HG03064 (cell line): ENCODE data around the gene MTHFS.

Source experiments
- ATAC-seq: cut with Tn5 transposase; IDR thresholded peaks from one replicate; pipeline ENCODE4 v1.9.1; 2021; ENCODE audit warnings: low read depth; ENCODE audit not compliant: unreplicated experiment

MTHFS gene

DNA sequence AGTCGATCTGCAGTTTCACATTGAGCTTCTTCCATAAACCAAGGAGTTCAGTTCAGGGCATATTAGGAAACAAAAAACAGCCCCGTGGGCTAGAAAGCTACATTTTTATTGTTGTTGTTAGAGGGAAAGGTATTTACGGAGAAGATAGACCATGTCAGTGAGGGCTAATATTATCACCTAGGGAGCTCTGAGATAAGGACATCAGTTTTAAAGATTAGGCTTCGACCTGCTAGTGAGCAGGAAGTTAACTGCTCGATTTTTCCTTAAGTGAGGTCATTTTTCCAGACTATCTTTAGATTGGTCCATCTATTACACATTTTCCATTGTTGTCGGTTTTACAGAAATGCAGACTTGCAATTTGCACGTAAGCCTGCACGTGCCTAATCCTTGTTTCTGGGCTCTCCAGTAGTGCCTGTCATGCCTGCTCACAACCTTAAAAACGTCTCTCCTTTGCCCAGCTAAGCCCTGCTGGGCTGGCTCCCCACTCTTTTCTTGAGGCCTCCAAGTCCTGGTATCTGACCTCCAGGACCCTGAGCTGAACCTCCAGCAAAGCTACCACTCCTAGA is 72.6 kb downstream of the MTHFS start:
- no peak for ATAC-seq

DNA sequence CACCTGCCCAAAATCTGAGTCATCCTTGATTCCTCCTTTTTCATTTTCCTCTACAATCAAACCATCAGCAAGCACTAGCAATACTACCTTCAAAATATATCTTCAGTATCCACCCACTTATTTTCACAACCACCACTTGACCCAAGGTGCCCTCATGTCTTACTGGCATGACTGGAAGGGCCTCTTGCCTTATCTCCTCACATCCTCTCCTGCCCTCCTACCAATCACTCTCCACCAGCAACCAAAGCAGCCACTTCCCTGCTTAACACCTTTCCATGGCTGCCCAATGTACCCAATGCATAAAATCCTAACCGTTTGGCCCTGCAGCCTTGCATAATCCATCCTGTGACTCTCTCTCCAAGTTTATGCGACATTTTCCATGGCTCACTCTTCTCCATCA is 76.0 kb downstream of the MTHFS start:
- no peak for ATAC-seq

DNA sequence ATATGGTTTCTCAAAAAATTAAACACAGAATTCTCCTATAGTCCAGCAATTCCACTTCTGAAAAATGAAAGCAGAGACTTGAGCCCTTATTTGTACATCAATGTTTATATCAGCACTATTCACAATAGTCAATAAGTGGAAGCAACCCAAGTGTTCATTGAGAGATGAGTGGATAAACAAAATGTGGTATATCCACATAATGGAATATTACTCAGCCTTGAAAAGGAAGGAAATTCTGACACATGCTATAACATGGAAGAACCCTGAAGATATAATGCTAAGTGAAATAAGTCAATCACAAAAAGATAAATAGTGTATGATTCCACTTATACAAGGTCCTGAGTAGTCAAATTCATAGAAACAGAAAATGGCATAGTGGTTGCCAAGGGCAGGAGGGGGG is 76.6 kb downstream of the MTHFS start:
- no peak for ATAC-seq

DNA sequence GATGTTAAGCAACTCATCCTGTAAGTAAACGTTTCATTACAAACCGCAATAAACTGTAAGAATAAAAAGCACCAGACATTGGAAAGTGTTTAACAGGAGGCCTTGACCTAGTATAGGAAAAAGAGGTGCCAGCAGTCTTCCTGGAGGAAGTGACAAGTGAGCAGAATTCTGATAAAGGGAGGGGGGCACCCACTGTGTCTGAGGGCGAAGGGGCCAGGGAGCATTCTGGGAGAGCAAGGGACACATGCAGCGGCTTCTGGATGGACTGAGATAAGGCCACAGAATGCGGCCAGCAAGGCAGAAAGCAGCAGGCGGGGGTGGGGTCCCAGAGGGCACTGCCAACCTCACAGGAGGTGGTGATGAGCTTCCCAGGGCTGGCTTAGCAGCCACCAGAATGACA is 80.2 kb downstream of the MTHFS start:
- ATAC-seq, result no peak

DNA sequence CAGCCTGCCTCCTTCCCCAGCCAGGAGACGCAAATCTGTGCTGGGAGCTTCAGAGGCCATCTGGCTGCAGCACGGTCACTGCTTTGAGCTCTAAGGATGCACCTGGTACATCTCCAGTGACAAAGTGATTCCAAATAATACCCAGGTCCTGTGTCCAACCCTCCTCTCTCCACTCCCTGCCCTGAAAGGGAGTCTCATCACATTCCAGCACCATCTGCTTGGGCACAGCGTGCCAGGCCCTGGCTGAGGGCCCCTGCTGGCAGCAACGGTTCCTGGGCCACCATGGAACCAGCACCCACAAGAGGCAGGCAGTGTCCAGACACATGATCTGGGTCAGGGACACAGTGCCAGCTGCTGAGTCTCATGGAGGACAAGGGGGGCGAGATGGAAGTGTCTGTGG is 81.3 kb downstream of the MTHFS start:
- no peak for ATAC-seq

DNA sequence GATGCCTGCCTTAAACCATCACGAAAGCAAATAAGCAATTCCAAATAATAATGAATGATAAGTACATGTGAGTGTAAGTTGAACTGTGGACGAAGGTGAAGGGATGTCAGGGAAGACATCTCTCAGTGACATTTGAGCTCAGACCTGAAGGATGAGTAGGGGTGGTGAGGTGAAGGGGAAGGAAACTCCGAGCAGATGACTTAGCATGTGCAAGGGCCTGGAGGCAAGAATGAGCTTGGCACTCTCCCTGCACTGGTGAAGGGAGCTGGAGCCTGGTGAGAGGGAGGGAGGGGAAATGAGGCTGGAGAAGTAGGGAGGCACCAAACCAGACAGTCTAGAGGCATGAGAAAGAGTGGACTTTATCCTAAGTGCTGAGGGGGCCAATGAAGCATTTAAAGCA is 84.3 kb downstream of the MTHFS start:
- no peak for ATAC-seq

DNA sequence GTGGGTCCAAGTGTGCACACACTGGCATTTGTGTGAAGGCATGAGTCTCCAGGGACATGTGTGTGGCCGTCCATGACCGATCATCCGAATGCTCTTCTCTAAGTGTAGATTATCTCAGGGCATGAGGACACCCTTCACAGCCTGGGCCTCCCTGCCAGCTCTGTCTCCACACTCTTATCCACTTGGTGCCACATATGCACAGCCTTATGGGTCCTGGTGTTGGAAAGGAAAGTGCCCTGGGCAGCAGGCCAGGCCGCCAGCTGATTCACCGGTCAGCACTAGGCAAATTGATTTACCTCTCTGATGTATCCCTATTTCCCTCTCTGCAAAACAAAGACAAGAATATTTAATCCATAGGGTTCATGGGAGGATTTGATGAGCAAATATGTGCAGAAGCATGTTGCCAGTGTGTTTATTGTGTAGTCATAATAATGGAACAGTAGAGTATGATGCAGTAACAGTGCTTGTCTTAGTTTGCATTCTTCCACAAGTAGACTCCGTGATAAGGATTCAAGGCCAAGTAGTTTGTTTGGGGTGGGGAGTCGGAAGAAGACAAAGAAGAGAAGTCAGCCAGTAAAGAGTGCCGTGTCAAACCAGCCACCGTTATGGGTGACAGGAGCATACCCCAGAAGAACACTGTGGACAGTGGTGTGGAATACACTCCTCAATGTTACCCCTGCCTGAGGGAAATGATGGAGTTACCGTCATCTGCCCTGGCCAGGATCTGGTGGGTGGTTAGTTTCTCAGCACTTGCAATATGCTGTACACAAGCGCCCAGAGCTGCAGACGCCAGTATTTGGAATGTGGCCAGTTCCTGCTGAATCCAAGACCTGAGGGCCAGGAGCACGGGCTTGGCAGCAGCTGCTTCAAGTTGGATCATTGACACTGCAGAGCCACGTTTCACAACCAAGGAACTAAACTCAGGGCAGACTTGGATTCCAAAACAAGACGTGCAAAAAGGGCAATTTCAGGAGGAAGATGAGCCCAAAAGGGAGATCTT is 85.1 kb downstream of the MTHFS start:
- no peak for ATAC-seq

DNA sequence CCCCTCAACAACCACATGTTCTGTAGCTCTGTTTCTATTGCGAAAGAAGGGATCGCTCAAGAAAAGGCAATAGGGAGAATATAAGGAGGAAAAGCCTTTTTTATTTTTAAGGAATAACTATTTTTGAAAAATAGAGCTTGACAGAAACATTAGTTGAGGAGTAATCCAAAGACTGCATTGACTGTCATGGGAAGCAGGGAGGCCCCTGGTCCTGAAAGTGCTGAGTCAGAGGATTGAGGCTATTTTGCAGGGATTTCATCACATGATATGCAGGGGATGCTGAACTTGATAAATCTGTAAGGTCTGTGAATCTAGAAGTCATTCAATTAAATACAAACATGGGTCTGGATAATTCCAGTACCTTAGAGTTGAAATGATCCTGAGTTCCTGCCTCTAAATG is 92.0 kb downstream of the MTHFS start:
- ATAC-seq, result no peak

DNA sequence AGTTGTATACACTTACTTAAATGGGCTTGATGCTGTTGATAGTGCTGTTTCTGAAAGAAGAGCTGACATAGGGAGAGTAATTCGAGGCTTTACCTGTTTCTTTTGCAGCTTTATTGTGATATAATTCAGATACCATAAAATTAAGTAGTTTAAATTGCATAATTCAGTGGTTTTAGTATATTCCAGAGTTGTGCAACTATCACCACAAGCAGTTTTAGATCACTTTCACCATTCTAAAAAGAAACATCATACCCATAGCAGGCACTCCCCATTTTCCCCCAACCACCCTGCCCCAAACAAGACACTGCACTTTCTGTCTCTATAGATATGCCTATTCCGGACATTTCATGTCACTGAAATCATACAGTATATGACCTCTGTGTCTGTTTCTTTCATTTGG is 98.5 kb downstream of the MTHFS start:
- ATAC-seq, result no peak
